HuH-7.5 (cell line): Measurements from ENCODE around the gene CREB5.
"Not testable (repeated sequence)": the region's sequence is repeated elsewhere in the genome, so short reads cannot be mapped to it uniquely, and the experiment has no call there.

Experiments used
- DNase-seq: peaks from one replicate; pipeline ENCODE4 v3.0.0; 2011; ENCODE audit warnings: low spot score

The CREB5 gene

DNA sequence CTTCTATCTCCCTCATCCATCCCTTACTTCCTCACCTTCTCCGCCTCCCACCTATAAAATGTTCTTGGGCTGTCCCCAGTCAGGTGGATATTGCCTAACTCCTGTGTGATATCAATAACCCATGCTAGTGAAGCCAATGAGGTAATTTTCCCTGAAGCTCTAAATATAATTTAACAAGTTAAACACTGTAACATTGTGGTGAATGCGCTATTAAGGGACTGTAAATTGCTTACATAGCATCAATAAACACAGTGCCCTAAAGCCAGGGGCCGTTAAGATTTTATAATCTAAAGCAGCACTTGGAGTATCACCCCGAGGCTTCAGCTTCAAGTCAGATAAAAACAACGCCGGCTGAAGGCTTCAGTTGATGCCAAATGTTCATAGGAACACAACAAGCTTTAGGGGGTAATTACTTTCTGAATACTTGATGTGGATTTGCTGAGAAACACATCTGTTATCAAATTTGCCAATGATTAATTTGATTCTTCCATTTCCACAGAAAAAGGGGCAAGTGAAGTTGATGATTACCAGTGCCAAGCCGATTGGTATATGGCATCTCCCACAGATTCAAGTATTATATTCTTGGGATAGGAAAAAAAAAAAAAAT lies 138.4 kb downstream of the CREB5 start:
- no peak for DNase-seq

- DNase-seq, result no peak
These were observed 139.0 kb downstream of the CREB5 start for GRCh38 chr7:28551331-28551730.

DNA sequence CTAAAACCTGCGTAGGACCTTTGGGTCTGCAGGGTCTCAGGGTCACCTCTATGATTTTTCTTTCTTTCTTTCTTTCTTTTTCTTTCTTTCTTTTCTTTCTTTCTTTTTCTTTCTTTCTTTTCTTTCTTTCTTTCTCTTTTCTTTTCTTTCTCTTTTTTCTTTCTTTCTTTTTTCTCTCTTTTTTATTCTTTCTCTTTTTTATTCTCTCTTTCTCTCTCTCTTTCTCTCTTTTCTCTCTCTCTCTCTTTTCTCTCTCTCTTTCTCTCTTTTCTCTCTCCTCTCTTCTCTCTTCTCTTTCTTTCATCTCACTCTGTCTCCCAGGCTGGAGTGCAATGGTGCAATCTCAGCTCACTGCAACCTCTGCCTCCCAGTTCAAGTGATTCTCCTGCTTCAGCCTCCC lies 139.4 kb downstream of the CREB5 start:
- not testable (repeated sequence) for DNase-seq

DNA sequence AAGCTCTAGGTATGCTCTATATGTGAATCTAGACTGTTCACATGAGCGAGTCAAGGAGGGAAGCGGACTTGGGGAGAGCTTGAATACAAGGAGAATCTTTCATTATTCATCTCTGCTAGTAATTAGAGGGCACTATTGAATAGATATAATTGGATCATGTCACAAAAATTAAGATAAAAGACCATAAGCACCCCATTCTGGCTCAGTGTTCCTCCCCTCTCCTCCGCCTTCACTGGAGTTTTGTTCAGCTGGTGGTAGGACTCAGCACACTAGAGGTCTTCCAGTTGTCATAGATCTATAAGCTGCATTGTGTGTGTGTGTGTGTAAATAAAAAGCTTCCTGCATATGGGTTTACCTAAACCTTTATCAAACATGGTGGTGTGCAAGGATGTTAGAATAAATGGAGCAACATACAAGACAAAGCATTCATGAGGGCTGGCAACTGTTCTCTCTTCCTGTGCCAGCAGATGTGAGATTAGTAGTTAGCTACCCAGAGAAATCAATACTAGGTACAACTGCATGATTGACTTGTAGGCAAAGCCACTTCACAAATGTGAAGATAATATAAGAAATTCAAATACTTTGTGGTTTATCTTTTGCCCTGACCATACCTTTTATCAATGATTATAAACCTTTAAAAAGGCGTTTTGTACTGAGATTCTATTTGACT lies 142.6 kb downstream of the CREB5 start:
- DNase-seq, result no peak

GRCh38 chr7:28556025-28556424 lies 143.7 kb downstream of the CREB5 start:
- DNase-seq, result no peak

DNA sequence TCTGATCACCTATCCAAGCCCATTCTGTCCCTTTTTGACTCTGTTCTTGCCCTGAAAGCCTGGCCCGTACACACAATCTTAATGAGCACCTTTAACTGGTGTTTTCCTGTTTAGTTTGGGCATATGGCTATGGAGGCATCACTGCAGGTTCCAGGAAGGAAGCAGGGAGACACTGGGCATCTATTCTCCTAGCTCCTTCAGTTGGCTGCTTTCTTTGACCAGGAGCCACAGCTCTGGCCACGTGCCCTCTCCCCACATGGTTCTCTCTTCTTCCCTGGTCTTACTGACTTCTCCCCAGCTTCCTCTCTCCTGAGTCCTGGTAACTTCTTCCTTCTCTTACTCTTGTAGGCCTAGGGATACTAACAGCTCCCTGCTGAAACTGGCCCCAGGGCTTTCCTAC lies 144.4 kb downstream of the CREB5 start:
- no peak for DNase-seq

DNA sequence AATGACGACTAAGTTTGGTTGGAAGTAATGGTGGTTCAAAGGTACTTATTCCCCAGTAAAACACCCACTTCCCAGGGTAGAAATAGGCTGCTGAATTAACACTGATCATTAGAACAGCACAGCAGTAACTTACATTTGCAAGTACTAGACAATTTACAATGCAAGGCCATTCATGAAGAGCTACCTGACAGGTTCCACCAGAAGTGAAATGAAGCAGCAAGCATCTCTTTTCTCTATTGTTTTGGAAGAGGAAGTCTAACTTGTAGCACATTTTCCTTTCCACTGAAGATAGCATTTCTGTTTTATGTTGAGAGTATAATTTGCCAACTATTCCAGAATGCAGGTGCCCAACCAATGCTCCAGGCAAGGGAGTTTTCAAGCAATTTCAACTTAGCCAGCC lies 145.9 kb downstream of the CREB5 start:
- DNase-seq, result no peak

DNA sequence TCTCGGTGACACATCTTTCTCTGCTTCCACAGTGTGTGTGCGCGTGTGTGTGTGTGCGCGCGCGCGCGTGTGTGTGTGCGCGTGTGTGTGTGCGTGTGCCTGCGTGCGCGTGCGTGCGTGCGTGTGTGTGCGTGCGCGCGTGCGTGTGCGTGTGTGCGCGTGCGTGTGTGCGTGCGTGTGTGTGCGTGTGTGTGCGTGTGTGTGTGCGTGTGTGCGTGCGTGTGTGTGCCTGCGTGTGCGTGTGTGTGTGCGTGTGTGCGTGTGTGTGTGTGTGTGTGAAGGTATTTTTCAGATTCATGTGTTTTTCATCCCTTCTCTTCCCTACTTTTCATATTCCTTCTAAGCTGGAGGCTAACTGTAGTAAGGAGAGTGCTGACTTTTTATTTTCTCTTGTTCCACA lies 148.4 kb downstream of the CREB5 start:
- DNase-seq, result no peak

- no peak for DNase-seq
These were observed 151.7 kb downstream of the CREB5 start for GRCh38 chr7:28564033-28564432.

DNA sequence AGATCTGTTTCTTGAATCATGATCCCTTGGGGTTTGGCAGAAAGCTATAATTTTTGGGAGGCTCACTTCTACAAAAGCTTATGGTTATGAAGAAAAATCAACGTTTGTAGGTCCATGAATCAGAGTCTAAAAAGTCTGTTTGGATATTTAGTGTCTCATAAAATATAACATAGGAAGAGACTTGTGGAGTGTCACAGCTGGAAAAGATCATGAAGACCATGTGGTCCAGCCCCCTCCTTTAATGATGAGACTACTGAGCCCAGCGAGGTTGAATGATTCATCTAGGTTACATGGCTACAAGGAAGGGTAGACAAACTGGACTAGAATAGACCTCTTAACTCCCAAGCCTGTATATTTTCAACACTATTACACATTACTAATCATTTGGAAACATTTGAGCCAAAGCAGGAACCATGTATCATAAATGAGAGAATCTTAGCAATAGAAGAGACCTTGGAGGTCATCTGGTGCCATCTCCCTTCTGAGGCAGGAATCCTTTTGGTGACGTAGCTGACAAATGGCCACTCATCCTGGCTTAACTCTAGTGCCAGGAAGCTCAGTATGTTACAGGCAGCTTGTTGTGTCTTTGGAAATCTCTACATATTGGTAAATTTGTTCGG lies 152.5 kb downstream of the CREB5 start:
- DNase-seq, result no peak

GRCh38 chr7:28565980-28566379 lies 153.7 kb downstream of the CREB5 start:
- no peak for DNase-seq

- DNase-seq, result no peak
These were observed 158.0 kb downstream of the CREB5 start for GRCh38 chr7:28570113-28570969.

GRCh38 chr7:28570970-28571288 lies 158.6 kb downstream of the CREB5 start:
- DNase-seq, result no peak

GRCh38 chr7:28571405-28571804 lies 159.1 kb downstream of the CREB5 start:
- DNase-seq, result no peak

DNA sequence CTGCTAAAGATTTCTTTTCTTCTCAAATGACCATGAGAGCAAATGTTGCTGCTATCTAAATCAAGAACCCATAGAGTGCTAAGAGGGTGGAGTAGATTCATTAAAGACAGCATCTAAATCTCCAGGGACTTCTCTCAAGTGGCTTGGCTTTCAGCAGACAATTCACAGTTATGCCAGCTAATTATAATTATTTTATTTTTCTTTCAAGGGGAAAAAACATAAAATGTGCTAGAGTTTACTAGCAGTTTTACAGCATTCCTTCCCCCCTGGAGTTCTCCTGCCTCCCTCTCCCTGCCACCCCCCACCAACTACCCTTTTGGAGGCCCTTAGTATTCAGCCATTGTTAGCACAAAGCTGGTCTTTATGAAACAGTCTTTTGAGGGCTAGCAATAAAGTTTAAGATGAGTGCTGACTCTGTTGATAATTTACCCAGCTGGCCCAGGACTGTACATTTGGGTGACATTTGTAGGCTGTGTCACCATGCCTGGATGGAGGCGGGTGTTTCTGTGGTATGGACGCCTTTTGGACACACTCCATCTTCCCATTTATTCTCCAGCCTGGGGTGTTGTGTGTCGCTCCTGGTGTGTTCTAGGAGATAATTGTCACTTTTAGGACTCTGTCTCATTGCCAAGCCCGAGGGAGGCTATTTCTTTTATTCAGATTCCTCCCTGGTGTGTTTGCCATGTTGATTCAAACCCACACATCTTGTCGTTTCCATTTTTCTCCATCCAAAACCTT lies 160.2 kb downstream of the CREB5 start:
- no peak for DNase-seq

DNA sequence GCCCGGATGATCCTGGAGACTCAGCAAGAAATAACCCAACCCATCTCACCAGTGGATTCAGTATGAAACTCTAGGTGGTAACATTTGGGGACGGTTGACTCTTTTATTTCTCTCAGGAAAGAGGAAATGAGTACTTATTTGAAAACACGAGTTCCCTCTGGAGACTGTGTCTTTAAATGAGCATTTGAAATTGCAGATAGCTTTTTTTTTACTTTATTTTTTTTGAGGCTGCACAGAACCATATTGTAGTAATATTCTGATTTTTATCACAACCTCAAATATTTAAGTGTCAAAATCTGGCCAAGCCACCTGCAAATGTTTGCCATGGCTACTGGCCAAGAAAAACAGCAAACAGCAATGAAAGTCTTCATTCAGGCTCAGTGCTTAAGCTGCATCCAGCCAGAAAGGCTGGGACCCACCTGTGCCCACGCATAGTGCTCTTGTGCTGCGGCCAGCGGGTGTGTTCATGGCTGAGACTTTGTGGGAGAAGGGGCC lies 160.8 kb downstream of the CREB5 start:
- DNase-seq, result no peak

GRCh38 chr7:28573651-28574301 lies 161.5 kb downstream of the CREB5 start:
- DNase-seq, result no peak

- no peak for DNase-seq
These were observed 162.9 kb downstream of the CREB5 start for GRCh38 chr7:28575241-28575643.

DNA sequence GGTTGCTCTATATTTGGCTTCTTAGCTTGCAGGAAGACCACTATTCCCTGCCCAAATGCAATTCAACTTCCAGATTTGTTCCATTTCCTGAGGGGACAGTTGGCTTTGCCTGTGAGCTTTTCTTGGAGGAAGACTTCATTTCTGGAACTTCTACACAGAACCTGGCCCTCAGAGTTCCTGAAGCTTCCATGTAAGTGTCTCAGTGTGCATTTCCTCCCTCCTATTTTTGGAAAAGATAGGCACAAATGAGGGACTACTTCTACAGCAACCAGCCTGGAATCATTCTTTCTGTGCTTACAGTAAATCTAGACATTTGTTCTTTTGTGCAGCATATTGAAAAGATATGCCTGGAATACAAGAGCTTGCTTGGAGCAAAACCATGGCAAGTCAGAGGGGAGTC lies 164.3 kb downstream of the CREB5 start:
- DNase-seq, result no peak

GRCh38 chr7:28579571-28579970 lies 167.3 kb downstream of the CREB5 start:
- DNase-seq, result no peak

GRCh38 chr7:28580665-28581064 lies 168.3 kb downstream of the CREB5 start:
- no peak for DNase-seq

- DNase-seq, result no peak
These were observed 169.0 kb downstream of the CREB5 start for GRCh38 chr7:28581351-28581750.
